B cell (primary cell): ENCODE data around the gene CCDC54. TPM values are rescaled to one million over a fixed set of nuclear protein-coding genes. Genes with fewer than 3 reads are reported as not detected.

ENCODE experiments used
- ATAC-seq: fragments of 200-7000 bp; cut with Tn5 transposase; one replicate; pipeline ENCODE4 v1.10.0; 2021; ENCODE audit warnings: low read depth, mild to moderate bottlenecking, moderate number of reproducible peaks, moderate library complexity
- CTCF ChIA-PET: fragments of 350-600 bp; sonication (Branson Sonifier 250); formaldehyde crosslinking; loops from one replicate; lab custom pipeline; 2021; ENCODE audit warnings: antibody characterized with exemption, inconsistent platforms; lab: Charles Lee
- POLR2A ChIA-PET: fragments of 350-600 bp; sonication (Branson Sonifier 250); formaldehyde crosslinking; loops from one replicate; lab custom pipeline; 2021; ENCODE audit warnings: antibody characterized with exemption; lab: Charles Lee
- DNase-seq: peaks from one replicate; pipeline ENCODE4 v3.0.0; 2013
- H2AFZ ChIP-seq: 2 replicates; pipeline ENCODE4 v1.6.1; 2012; ENCODE audit warnings: mild to moderate bottlenecking, low read depth, low read length; ENCODE audit not compliant: insufficient read depth, poor library complexity, severe bottlenecking
- H3K27ac ChIP-seq, 2 donors: 1 replicate in 1 of 2; 2 replicates in 1 of 2; pipeline ENCODE4 v1.5.1; 2012 to 2013; ENCODE audit warnings: low read length in 2 of 2, mild to moderate bottlenecking in 2 of 2, moderate library complexity in 1 of 2
- H3K27me3 ChIP-seq, 4 experiments: fragments of 200-600 bp in 1 of 4; sonication (generic) in 1 of 4; replicated peaks in 1 of 4; 1 replicate in 2 of 4; 2 replicates in 2 of 4; pipeline versions ENCODE4 v1.6.1 to v1.7.0; 2013 to 2016; ENCODE audit warnings: low read length in 3 of 4, mild to moderate bottlenecking in 2 of 4, mixed read lengths in 1 of 4, moderate library complexity in 1 of 4; ENCODE audit not compliant: insufficient read depth in 4 of 4, control insufficient read depth in 3 of 4; ENCODE audit errors: control extremely low read depth in 1 of 4
- H3K36me3 ChIP-seq, 2 experiments: replicated peaks in 1 of 2; 1 replicate in 1 of 2; 2 replicates in 1 of 2; pipeline versions ENCODE4 v1.6.1 to v1.7.1; 2013; ENCODE audit warnings: low read length in 1 of 2; ENCODE audit not compliant: insufficient read depth in 2 of 2, control insufficient read depth in 1 of 2; ENCODE audit errors: control extremely low read depth in 1 of 2, extremely low read depth in 1 of 2
- H3K4me1 ChIP-seq, 2 donors: fragments of 200-600 bp in 1 of 2; sonication (generic) in 1 of 2; 1 replicate in 1 of 2; 2 replicates in 1 of 2; pipeline versions ENCODE4 v1.5.1 to v1.6.1; 2013 to 2017; ENCODE audit warnings: low read length in 2 of 2; ENCODE audit not compliant: control insufficient read depth in 2 of 2, insufficient read depth in 2 of 2
- H3K4me2 ChIP-seq: replicated peaks from 2 replicates; pipeline ENCODE3; 2012; ENCODE audit warnings: mild to moderate bottlenecking, low read depth, low read length; ENCODE audit not compliant: poor library complexity, severe bottlenecking
- H3K4me3 ChIP-seq, 5 experiments: fragments of 200-600 bp in 1 of 5; sonication (generic) in 1 of 5; 1 replicate in 3 of 5; 2 replicates in 2 of 5; pipeline versions ENCODE4 v1.5.1 to v1.7.0; 2011 to 2016; ENCODE audit warnings: low read length in 4 of 5, mild to moderate bottlenecking in 4 of 5, low read depth in 2 of 5, control low read depth in 1 of 5, moderate library complexity in 1 of 5; ENCODE audit not compliant: insufficient read depth in 1 of 5; ENCODE audit errors: control extremely low read depth in 1 of 5, extremely low read depth in 1 of 5
- H3K79me2 ChIP-seq: fragments of 200-600 bp; sonication (generic); one replicate; pipeline ENCODE4 v1.6.0; 2016; ENCODE audit warnings: low read length; ENCODE audit not compliant: control insufficient read depth, insufficient read depth
- H3K9ac ChIP-seq: fragments of 200-600 bp; sonication (generic); 2 replicates; pipeline ENCODE4 v1.6.1; 2017; ENCODE audit warnings: mild to moderate bottlenecking, low read length, moderate library complexity
- H3K9me3 ChIP-seq, 3 donors: one replicate each; pipeline versions ENCODE4 v1.6.1 to v1.7.1; 2013; ENCODE audit warnings: low read length in 2 of 3; ENCODE audit not compliant: control insufficient read depth in 2 of 3, insufficient read depth in 1 of 3; ENCODE audit errors: control extremely low read depth in 1 of 3
- H4K20me1 ChIP-seq: 2 replicates; pipeline ENCODE4 v1.6.0; 2012; ENCODE audit warnings: mild to moderate bottlenecking, low read length; ENCODE audit not compliant: insufficient read depth, control insufficient read depth, poor library complexity, severe bottlenecking
- H3K27ac Mint-ChIP-seq: one replicate; pipeline ENCODE4 v1.8.0; 2021; ENCODE audit warnings: mixed read lengths
- H3K27me3 Mint-ChIP-seq: one replicate; pipeline ENCODE4 v1.8.0; 2021; ENCODE audit warnings: mixed read lengths
- H3K4me1 Mint-ChIP-seq: one replicate; pipeline ENCODE4 v1.8.0; 2021; ENCODE audit warnings: mixed read lengths
- H3K4me3 Mint-ChIP-seq: one replicate; pipeline ENCODE4 v1.8.0; 2021; ENCODE audit warnings: mixed read lengths
- H3K9me3 Mint-ChIP-seq: one replicate; pipeline ENCODE4 v1.8.0; 2022; ENCODE audit warnings: mixed read lengths; ENCODE audit not compliant: insufficient read depth
- CTCF ChIP-seq: fragments of 200-600 bp; IDR thresholded peaks from one replicate; pipeline ENCODE4 v1.8.0; 2022; ENCODE audit warnings: antibody characterized with exemption, mild to moderate bottlenecking
- EZH2 ChIP-seq: IDR thresholded peaks from 2 replicates; pipeline ENCODE4 v1.6.1; 2012; ENCODE audit warnings: borderline replicate concordance, low read depth, mild to moderate bottlenecking, moderate library complexity, low read length; ENCODE audit not compliant: insufficient read depth, poor library complexity, severe bottlenecking
- WGBS: methylation state at CpG from one replicate; pipeline ENCODE4 v1.1.5; 2013; ENCODE audit warnings: missing lambda C conversion rate; ENCODE audit not compliant: insufficient coverage; 5-methylcytosine and 5-hydroxymethylcytosine counted together
- intact Hi-C: fragments of 100-400 bp; cut with micrococcal nuclease; formaldehyde crosslinking; loops from one replicate; pipeline ENCODE4 v1.10.0; 2022
- polyA plus RNA-seq: library from polyadenylated mRNA; depleted of rRNA; stranded (reverse); fragments of >200 nt; gene quantifications from 2 replicates; pipeline ENCODE4 v1.2.3, GENCODE V29; 2012
- total RNA-seq, 2 donors: library from RNA; stranded (reverse); fragments of 120-200 nt in 1 of 2; gene quantifications; 1 replicate in 1 of 2; 2 replicates in 1 of 2; pipeline versions ENCODE4 v1.2.3 to v1.2.4, GENCODE V29; 2013 to 2022

Gene CCDC54
- total and polyA plus RNA-seq, 2 donors (not counting 1 experiment from before 2014, with no cell fraction given) = not detected

GRCh38 chr3:107344722-107345121 is 32.5 kb upstream of the CCDC54 start:
- Mint-ChIP-seq H3K27ac (no peak overlapping the region), H3K27me3 (peaks cover 3% of the 10 kb centered on the region), H3K9me3 (no peaks in the 10 kb centered on the region), H3K4me3 (no peak overlapping the region), H3K4me1 (no peaks in the 10 kb centered on the region)
- Histone ChIP-seq H3K36me3 (no peaks in the 10 kb centered on the region), H3K79me2 (no peaks in the 10 kb centered on the region), H3K4me3 (no peak overlapping the region), H3K4me1 (no peaks in the 10 kb centered on the region), H3K4me2 (no peak overlapping the region), H3K27ac (no peak overlapping the region), H2AFZ (no peak overlapping the region), H3K9ac (no peak overlapping the region), H3K9me3 (no peaks in the 10 kb centered on the region), H4K20me1 (no peaks in the 10 kb centered on the region), H3K27me3 (no peaks in the 10 kb centered on the region)
- TF ChIP-seq EZH2 (no peak), CTCF (no peak)
- ATAC-seq (no peak), DNase-seq (no peak)
- CTCF ChIA-PET = no interaction called here
- intact Hi-C loops = no loop called here
- POLR2A ChIA-PET = no interaction called here

GRCh38 chr3:107345822-107346405 is 31.3 kb upstream of the CCDC54 start:
- no peaks in the 10 kb centered on the region for H3K4me1 Mint-ChIP-seq
- Histone ChIP-seq H3K36me3 (no peaks in the 10 kb centered on the region), H3K27me3 (no peaks in the 10 kb centered on the region), H3K4me1 (no peaks in the 10 kb centered on the region), H3K9me3 (no peaks in the 10 kb centered on the region), H3K4me2 (no peak overlapping the region), H3K27ac (no peak overlapping the region), H2AFZ (no peak overlapping the region), H3K79me2 (no peaks in the 10 kb centered on the region), H4K20me1 (no peaks in the 10 kb centered on the region), H3K4me3 (no peak overlapping the region), H3K9ac (no peak overlapping the region)
- ChIA-PET POLR2A (no interaction called here), CTCF (no interaction called here)
- no peaks in the 10 kb centered on the region for H3K9me3 Mint-ChIP-seq
- WGBS = 87% methylated on average over 3 of the region's 4 CpGs
- H3K4me3 Mint-ChIP-seq = no peak overlapping the region
- no peak for DNase-seq
- ATAC-seq = no peak
- intact Hi-C loops = no loop called here
- TF ChIP-seq EZH2 (no peak), CTCF (no peak)
- no peak overlapping the region for H3K27ac Mint-ChIP-seq
- no peaks in the 10 kb centered on the region for H3K27me3 Mint-ChIP-seq
